Fibroblast of the conjunctiva (primary cell): ENCODE measurements around the gene ABI2.
"Not testable (repeated sequence)": the region's sequence is repeated elsewhere in the genome, so short reads cannot be mapped to it uniquely, and the experiment has no call there.

Source experiments
- DNase-seq: peaks from one replicate; pipeline ENCODE4 v3.0.0-alpha.2; 2010; ENCODE audit warnings: low read depth

ABI2 gene

GRCh38 chr2:203359450-203359849 lies 31.3 kb downstream of the ABI2 start:
- no peak for DNase-seq

GRCh38 chr2:203360833-203361430 lies 32.7 kb downstream of the ABI2 start:
- DNase-seq, result no peak

- DNase-seq, result no peak
These were observed 33.3 kb downstream of the ABI2 start for GRCh38 chr2:203361495-203361894.

- DNase-seq, result no peak
These were observed 33.7 kb downstream of the ABI2 start for GRCh38 chr2:203361922-203362321.

DNA sequence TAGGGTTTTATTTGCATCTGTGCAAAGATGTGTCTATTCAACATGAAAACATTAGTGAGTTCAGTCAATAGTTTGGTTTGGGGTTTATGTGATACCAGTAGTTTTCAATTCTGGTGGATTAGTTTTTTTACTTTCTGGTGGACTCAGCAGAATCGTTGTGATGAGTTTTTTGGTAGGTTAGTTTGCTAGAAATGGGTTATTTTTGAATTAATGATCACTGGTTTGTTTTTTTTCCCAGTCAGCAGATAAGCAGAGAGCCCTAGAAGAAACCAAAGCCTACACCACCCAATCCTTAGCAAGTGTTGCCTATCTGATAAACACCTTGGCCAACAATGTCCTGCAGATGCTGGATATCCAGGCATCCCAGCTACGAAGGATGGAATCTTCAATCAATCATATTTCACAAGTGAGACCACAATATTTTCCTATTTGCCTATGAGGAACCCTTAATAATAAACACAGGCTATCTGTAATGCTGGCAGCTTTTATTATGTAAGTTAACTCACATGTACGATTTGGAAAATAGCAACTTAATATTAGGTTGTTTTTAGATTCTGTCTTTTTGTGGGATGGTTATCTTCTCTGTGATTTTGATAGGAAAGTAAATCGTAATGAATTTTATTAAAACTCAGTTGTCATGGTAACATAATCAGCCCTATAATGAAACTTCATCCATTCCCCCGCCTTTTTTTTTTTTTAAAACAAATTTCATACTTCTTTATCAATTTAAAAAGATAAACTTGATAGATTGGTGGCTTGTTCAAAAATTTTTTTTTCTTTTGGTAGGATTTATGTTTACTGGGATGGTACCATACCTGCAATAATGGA lies 38.7 kb downstream of the ABI2 start:
- no peak for DNase-seq

DNA sequence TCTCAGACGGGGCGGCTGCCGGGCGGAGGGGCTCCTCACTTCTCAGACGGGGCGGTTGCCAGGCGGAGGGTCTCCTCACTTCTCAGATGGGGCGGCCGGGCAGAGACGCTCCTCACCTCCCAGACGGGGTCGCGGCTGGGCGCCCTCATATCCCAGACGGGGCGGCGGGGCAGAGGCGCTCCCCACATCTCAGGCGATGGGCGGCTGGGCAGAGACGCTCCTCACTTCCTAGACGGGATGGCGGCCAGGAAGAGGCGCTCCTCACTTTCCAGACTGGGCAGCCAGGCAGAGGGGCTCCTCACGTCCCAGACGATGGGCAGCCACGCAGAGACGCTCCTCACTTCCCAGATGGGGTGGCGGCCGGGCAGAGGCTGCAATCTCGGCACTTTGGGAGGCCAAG lies 44.5 kb downstream of the ABI2 start:
- DNase-seq, result not testable (repeated sequence)

- no peak for DNase-seq
These were observed 48.0 kb downstream of the ABI2 start for GRCh38 chr2:203376173-203376572.

DNA sequence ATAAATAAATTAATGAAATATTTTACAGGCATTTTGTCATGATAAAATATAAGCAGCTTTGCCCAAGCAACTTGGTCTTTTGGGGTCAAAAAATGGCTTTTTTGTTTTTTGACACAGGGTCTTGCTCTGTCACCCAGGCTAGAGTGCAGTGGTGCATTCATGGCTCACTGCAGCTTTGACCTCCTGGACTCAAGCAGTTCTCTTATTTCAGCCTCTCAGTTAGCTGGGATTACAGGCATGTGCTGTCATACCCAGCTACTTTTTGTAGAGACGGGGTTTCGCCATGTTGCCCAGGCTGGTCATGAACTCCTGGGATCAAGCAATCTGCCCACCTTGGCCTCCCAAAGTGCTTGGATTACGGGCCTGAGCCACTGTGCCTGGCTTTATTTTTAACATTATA lies 51.0 kb downstream of the ABI2 start:
- DNase-seq, result no peak

DNA sequence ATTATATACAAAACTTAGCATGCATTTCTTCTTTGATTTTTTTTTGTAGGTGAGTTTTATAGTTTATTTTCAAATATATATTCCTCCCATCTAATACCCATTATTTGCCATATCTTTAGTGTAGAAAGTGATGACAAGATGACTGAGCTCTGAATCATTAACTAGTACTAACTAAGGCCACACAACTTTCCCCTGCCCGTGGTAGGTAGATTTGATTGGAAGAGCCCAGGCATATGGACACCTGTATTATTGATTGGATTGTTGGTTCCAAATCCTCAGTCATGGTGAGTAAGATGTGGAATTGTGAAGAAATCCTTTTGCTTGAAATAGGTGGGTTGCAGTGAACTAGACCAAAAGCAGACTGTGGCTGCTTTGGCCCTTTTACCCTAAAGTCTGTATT lies 54.8 kb downstream of the ABI2 start:
- no peak for DNase-seq

DNA sequence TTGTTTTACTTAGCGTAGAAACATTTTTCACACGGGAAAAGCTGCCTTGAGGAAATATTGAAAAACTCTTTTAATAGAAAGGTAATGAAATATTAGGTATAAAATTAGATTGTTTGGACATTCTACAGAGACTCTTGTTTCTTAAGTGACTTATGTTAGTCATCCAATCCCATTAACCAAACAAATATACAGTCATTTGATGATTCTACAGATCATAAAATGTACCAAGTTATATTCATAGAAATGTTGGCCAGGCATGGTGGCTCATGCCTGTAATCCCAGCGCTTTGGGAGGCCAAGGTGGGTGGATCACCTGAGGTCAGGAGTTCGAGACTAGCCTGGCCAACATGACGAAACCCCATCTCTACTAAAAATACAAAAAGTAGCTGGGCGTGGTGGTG lies 60.0 kb downstream of the ABI2 start:
- not testable (repeated sequence) for DNase-seq

- DNase-seq, result no peak
These were observed 66.5 kb downstream of the ABI2 start for GRCh38 chr2:203394519-203395227.

GRCh38 chr2:203395858-203396257 lies 67.7 kb downstream of the ABI2 start:
- no peak for DNase-seq

DNA sequence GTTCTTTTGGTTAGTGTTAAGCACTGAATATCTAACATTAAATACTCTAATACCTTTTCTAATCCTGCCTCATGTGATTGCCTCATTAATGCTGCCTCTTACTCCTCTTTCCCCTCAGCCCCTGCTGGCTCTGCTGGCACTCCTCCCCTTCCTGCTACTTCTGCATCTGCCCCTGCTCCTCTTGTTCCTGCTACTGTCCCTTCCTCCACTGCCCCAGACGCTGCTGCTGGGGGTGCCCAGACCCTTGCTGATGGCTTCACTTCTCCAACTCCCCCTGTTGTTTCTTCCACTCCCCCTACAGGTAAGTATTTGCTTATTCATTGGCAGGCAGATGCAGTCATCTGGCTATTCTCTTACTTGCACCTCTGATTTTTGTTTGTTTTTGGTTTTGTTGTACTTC lies 68.5 kb downstream of the ABI2 start:
- no peak for DNase-seq

DNA sequence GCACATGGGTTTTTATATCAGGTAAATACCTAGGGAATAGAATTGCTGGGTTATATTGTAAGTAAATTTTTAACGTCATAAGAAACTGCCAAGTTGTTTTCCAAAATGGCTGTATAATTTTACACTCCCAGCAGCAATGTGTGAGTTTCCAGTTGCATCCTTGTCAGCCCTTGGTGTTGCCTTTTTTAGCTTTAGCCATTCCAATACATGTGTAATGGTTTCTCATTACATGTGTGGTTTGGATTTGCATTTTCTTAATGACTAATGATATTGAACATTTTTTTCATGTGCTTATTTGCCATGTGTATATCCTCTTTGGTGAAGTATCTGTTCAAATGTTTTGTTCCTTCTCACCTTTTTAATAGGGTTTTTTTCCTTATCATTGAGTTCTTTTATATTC lies 70.8 kb downstream of the ABI2 start:
- no peak for DNase-seq

DNA sequence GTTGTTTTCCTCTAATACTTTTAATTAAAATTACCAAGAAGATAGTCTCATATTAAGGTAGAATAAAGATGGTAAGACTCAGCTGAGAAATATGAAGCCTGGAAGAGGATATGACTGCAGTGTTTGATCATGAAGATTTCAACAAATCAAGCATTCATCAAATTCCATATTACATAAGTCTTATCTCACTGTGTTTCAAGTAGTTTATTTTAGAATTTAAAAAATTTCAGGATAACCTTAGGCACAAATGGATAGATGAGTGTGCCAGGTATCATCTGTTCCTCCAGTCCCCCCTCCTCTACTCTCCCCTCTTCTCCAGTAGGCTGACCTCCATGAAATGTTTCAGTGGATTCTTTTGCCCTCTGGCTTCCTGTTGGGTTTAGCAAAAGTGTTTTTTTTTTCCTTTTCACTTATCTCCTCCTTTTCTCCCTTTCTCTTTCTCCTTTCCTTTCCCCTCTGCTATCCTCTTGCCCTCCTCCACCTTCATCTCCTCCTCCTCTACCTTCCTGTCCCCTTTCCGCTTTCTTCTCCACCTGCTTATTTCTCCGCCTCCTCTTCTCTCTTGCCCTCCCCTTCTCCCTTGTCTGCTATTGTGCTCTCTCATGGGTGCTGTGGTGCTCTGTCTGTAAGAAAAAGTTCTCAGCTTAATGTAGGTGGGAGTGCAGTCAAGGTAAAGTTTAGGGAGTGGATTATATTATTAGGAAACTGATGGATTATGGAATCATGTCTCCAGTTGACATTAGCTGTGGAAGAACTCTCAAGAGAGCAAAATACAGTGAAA lies 72.8 kb downstream of the ABI2 start:
- no peak for DNase-seq

DNA sequence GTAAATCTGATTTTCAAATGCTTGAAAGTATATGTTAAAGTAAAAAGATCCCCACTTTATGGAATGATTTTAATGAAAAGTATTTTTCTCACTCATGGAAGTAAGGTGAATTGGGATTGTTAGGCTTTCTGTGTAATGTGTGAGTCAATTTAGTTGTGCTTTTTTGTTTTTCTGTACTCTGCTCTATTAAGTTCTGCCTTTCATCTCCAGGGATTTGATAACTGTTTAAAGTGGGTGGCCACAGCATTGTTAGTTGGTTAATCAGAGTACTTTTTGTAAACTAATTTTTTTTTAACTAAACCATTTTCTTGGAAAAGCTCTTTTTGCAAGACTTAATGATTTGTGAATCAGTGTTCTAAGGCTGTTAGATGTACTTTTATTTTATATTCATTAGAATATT lies 76.8 kb downstream of the ABI2 start:
- no peak for DNase-seq

DNA sequence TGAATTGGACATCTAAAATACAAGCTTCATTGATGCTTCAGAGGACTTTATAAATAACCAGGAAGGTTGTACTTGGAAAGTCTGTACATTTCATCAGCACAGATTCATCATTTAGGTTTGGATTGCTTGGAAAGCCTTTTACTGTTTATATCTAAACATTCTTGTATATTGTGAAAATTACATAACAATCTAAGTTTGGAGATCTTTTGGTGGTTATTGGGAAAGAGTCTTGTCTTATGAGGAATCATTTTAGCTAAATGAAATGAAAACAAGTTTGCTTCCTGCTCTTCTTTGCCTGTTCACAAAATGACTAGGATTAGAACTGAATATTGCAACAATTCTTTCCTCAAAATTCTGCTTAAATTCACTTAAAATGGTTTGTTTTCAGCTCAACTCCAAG lies 79.3 kb downstream of the ABI2 start:
- no peak for DNase-seq

GRCh38 chr2:203412546-203413331 lies 84.5 kb downstream of the ABI2 start:
- DNase-seq, result no peak

- no peak for DNase-seq
These were observed 85.6 kb downstream of the ABI2 start for GRCh38 chr2:203413796-203414195.

- no peak for DNase-seq
These were observed 90.1 kb downstream of the ABI2 start for GRCh38 chr2:203418271-203418670.

DNA sequence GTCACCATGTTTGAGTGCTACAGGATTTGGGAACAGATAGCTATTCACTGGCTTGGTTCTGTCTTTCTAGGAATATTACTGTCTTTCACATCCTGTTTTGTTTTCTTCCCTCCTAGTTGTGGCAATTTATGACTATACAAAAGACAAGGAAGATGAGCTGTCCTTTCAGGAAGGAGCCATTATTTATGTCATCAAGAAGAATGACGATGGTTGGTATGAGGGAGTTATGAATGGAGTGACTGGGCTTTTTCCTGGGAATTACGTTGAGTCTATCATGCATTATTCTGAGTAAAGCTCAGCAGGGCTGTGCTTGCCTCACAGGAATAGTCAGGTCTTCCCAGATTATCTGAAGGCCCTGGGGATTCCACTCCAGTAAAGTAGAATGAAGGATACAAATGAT lies 98.9 kb downstream of the ABI2 start:
- no peak for DNase-seq

DNA sequence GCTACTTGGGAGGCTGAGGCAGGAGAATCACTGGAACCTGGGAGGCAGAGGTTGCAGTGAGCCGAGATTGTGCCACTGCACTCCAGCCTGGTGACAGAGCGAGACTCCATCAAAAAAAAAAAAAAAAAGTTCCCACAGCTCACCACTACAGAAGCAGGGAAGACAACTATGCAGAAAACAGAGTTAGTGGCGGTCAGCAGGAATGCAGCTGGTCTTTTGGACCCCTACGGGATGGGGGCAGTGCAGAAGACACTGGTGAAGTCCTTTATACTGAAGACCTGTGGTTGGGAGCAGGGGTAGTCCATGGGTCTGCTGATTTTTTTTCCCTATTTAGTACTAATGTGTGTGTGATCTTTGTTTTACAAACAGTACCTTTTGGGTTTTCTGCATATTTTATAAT lies 101.4 kb downstream of the ABI2 start:
- not testable (repeated sequence) for DNase-seq
